HS-5 (cell line): ENCODE measurements around the gene ANKRD52.

ENCODE experiments used
- DNase-seq: peaks from one replicate; pipeline ENCODE4 v3.0.0-alpha.2; 2012; ENCODE audit warnings: low read depth

ANKRD52 gene

GRCh38 chr12:56241424-56242303 lies 16.5 kb downstream of the ANKRD52 start:
- DNase-seq, result no peak

DNA sequence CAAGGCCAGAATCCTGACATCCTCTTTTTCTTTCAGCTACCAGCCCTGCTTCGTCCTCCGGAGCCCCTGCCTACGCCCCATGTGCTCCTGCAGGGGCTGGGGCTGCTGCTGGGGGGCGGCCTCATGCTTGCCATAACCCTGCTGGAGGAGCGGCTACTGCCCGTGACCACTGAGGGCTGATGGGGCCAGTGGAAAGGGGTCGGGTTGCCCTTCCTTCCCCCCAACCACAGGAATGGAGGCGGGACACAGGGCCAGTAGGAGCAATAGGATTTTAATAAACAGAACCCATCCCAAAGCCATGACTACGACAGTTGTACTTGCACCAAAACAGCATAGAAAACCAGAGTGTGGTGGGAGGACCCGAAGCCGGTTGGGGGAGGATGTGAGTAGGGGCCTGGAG lies 20.6 kb downstream of the ANKRD52 start:
- DNase-seq, result no peak

- DNase-seq, result no peak
Observed at GRCh38 chr12:56236985-56237384, 21.2 kb downstream of the ANKRD52 start.

- no peak for DNase-seq
Observed at GRCh38 chr12:56236091-56236490, 22.1 kb downstream of the ANKRD52 start.

DNA sequence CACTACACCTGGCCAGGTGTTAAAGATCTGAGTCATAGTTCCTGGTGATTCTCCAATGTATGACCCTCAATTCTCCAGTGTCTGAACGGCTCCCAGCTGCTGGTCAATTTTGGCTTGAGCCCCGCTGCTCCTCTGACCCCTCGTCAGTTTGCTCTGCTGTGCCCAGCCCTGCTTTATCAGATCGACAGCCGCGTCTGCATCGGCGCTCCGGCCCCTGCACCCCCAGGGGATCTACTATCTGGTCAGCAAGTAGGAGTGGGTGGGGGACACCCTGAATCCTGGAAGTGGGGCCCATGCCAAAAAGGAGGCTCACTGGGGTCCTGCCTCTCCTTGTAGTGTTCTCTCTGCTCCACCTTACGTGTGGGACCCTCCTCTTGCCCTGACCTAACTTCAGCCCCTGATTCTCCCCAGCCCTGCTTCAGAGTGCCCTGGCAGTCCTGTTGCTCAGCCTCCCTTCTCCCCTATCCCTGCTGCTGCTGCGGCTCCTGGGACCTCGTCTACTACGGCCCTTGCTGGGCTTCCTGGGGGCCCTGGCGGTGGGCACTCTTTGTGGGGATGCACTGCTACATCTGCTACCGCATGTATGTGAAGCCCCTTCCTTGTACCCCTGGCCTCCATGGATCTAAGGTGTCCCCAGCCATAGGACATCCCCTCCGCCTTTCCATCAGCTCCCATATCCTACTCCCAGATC lies 23.3 kb downstream of the ANKRD52 start:
- DNase-seq, result no peak

- DNase-seq, result no peak
Observed at GRCh38 chr12:56231184-56231582, 27.0 kb downstream of the ANKRD52 start.

DNA sequence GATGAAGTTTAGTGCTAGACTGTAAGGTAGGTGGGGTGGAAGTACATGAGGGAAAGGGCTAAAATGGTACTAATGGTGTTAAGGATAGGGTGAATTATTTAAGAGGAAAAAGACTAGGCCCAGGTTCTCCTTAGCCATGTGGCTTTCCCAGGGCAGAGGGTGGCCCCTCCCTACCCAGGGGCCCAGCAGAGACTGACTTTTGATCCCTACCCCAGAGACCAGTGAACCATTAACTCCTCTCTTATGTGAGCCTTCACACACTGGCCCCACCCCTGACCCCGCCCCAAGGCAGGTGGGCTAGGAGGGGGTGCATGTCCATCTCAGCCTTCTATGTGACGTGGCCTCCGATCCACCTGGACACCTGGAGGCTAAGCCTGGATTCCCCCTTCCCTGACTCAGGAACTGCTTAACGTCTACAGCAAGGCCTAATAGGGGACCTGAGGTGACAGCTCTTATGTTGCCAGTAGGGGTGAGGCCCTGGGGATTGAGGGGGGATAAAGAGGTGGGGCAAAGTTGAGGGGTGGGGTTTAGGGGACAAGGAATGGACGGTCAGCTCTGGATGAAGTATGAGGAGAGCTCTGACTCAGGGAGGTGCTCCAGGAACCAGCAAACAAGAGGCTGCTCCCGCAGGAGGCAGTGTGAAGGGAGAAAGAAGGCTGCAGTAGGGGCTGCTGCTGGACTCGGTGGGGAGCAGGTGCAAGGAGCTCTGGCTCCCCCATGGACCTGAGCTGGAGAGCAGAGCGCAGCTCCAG lies 27.6 kb downstream of the ANKRD52 start:
- no peak for DNase-seq

- no peak for DNase-seq
Observed at GRCh38 chr12:56229916-56230431, 28.2 kb downstream of the ANKRD52 start, which contains the start of gene SLC39A5. SLC39A5 (plus strand) TSS chr12:56230051; CDS start chr12:56231275, 1,224 bp downstream.

GRCh38 chr12:56229082-56229481 lies 29.1 kb downstream of the ANKRD52 start:
- no peak for DNase-seq

- DNase-seq, result no peak
Observed at GRCh38 chr12:56224954-56225353, 33.2 kb downstream of the ANKRD52 start.

DNA sequence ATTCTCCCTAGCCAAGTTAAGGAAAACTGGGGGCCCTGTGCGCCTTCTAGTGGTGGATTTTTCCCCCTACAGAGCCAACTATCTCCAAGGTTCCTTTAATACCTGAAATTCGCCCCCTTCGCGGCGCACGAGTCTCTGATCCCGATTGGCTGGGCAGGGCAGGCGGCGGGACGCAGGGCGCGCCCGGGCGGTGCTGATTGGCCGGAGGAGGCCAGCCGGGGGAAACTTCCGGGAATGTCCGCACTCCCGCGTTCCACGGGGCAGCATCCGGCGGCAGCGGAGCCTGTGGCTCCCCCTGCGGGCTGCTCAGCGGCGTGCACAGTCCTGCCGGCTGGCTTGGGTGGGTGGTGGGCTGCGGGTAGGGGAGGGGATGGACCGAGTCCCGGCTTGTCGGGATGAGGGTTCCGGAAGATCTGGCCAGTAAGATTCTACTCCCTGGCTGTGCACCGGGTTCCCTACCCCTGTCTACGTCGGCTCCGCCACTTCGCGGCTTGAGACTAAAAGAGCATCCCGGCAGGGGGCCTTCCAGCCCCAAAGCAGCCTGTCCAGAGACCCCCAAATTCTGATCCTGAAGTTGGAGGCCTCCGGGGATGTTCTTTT lies 34.0 kb downstream of the ANKRD52 start, which contains the start of gene NABP2:
TSS of gene NABP2 (plus strand) at position 241 of the 600 bp plus-strand sequence. CDS start 515 bp downstream, outside the sequence.
- DNase-seq, result peak; percentile 94

GRCh38 chr12:56223571-56224101 lies 34.5 kb downstream of the ANKRD52 start:
- no peak for DNase-seq

DNA sequence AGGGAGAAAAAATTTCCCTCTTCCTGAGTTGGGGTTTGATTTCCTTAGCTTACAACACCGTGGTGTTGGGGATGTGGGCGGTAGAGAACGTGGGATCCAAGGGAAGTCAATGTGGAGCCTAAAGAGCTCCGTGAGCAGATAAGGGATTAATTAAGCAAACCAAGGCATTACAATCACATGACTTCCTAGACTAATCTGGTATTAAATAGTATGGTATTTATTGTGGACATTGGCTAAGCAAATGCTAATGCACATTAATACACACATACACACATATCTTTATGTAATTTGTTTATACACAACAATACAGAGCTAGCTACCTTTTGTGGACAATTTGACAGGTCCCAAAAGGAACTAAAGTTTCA lies 35.7 kb downstream of the ANKRD52 start:
- DNase-seq, result no peak

GRCh38 chr12:56221757-56222530 lies 36.2 kb downstream of the ANKRD52 start, which contains the start of gene RNF41:
RNF41 (minus strand) TSS chr12:56221922; CDS start chr12:56214047, 7,875 bp downstream.
- peak; percentile 91 for DNase-seq

DNA sequence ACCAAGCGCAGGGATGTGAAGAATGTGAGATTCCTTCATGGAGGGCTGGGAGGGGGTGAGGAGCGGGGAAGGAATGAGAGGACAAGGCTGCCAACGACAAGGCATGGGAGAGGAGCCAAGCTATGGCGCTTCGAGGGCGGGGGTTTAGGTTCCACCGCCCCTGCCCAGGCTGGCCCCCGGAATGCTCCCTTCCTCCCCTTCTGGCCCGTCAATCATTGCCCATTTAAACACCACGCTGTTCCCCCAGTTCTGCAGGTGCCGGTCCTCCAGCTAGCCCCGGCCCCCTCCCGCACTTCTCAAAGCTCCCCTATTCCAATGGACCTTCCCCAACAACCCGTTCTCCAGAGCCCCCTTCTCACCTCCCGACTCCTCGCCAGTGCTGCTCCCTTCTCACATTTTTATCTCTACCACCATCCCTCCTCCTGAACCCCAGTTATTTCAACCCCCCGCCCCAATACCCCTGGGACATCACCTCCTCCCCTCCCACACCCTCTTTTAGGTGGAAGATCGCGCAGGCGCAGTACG lies 36.9 kb downstream of the ANKRD52 start:
- DNase-seq, result peak; percentile 38

- DNase-seq, result no peak
Observed at GRCh38 chr12:56220611-56221231, 37.5 kb downstream of the ANKRD52 start.

DNA sequence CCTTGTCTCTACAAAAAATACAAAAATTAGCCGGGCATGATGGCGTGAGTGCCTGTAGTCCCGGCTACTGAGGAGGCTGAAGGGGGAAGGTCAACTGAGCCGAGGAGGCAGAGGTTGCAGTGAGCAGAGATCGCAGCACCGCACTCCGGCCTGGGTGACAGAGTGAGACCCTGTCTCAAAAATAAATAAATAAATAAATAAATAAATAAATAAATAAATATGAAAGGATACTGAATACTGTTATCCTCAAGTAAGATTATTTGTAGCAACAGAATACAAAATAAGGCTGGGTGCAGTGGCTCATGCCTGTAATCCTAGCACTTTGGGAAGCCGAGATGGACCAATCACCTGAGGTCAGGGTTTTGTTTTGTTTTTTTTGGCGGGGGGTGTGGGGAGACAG lies 38.3 kb downstream of the ANKRD52 start:
- DNase-seq, result no peak

GRCh38 chr12:56216461-56216860 lies 41.7 kb downstream of the ANKRD52 start:
- DNase-seq, result no peak

DNA sequence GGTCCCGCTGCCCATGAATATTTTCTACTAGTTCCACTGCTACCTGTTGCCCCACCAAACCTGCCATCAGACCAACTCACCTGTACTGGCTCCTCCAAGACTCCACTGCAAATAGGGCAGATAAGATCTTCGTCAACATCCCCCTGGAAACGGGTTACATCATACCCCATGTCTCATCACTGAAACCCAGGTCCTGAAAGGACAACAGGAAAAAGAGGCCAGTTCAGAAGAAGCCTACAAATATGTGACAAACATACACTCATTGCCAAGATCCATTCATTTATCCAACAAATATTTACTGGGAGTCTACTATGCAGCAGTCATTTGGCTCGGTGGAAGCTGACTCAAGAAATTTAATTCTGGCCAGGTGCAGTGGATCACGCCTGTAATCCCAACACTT lies 44.3 kb downstream of the ANKRD52 start:
- DNase-seq, result no peak

DNA sequence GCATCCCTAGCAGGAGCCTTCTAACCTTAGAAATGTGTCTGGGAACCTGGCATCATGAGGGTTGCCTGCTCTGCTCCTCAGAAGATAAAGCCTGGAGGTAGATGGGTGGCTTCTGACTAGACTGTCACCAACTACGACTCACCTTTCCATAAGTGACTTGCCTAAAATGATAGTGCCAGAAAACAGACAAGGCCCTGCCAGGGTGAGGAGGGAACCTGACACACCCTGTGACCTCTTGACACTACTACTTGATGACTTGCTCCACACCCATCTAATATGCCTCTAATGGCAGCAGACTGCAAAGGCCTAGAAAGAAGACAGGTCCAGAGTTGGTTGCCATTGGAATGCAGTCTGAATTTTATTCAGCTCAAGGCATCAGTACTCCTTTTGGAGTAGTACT lies 45.8 kb downstream of the ANKRD52 start:
- DNase-seq, result no peak
